GM19467 (cell line): ENCODE measurements around the gene POMT2.
"Not testable (repeated sequence)": the region's sequence is repeated elsewhere in the genome, so short reads cannot be mapped to it uniquely, and the experiment has no call there.

Source experiments
- ATAC-seq: cut with Tn5 transposase; IDR thresholded peaks from one replicate; pipeline ENCODE4 v1.9.1; 2021; ENCODE audit warnings: mild to moderate bottlenecking, moderate library complexity; ENCODE audit not compliant: unreplicated experiment

POMT2 gene, protein sequence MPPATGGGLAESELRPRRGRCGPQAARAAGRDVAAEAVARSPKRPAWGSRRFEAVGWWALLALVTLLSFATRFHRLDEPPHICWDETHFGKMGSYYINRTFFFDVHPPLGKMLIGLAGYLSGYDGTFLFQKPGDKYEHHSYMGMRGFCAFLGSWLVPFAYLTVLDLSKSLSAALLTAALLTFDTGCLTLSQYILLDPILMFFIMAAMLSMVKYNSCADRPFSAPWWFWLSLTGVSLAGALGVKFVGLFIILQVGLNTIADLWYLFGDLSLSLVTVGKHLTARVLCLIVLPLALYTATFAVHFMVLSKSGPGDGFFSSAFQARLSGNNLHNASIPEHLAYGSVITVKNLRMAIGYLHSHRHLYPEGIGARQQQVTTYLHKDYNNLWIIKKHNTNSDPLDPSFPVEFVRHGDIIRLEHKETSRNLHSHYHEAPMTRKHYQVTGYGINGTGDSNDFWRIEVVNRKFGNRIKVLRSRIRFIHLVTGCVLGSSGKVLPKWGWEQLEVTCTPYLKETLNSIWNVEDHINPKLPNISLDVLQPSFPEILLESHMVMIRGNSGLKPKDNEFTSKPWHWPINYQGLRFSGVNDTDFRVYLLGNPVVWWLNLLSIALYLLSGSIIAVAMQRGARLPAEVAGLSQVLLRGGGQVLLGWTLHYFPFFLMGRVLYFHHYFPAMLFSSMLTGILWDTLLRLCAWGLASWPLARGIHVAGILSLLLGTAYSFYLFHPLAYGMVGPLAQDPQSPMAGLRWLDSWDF

GRCh38 chr14:77320238-77320935 lies at the start of gene POMT2:
Gene POMT2 (minus strand): TSS chr14:77320883. CDS start chr14:77320681, 202 bp downstream.
- peak; percentile 62 for ATAC-seq

GRCh38 chr14:77369285-77369684 lies 48.6 kb upstream of the POMT2 start:
- ATAC-seq, result no peak

GRCh38 chr14:77364146-77364545 lies 43.5 kb upstream of the POMT2 start:
- ATAC-seq, result no peak

DNA sequence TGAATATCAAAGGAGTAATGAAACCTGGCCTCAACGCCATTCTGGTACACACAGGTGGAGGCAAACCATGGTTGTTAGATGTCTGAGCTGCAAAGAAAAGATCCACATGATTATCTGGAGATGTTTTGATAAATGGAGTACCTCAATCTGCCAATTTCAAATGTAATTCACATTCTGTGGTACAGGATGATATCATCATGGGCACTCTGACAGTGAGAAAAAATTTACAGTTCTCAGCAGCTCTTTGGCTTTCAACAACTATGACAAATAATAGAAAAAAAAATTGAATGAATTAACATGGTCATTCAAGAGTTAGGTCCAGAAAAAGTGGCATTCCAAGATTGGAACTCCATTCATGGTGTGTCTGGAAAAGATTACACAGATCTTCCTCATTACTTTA lies 38.9 kb upstream of the POMT2 start:
- no peak for ATAC-seq

DNA sequence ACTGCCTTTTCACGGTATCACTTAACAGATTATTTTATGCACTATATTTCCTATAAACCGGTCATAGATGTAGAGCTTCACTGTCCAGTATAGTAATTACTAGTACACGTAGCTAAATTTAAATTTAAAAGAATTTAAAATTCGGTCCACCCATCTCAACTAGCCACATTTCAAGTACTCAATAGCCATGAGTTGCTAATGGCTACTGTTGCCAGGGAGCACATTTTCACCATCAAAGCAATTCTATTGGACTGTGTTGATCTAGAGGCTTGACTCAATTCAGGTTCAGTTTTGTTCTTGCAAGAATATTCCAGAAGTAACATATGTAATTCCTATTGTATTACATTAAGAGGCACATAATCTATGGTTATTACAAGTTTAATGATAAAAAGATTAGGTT lies 36.2 kb upstream of the POMT2 start:
- no peak for ATAC-seq

DNA sequence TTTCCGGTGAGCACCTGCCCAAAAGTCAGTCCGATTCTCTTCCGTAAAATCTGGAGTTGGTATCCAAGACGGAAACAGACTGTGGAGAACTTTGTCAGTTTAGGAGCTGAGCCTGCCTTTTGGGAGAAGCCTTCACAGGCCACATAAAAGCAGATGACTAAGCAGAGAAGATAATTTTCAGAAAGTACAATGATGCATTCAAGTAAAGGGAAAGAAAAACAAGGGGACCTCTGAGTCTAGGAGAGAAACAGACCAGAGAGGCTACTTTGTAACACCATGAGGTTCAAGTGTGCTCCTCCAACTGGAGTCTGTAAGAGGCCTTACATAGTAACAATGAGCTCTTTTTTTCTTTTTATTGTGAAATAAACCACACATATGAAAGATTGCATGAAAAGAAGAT lies 35.1 kb upstream of the POMT2 start:
- no peak for ATAC-seq

DNA sequence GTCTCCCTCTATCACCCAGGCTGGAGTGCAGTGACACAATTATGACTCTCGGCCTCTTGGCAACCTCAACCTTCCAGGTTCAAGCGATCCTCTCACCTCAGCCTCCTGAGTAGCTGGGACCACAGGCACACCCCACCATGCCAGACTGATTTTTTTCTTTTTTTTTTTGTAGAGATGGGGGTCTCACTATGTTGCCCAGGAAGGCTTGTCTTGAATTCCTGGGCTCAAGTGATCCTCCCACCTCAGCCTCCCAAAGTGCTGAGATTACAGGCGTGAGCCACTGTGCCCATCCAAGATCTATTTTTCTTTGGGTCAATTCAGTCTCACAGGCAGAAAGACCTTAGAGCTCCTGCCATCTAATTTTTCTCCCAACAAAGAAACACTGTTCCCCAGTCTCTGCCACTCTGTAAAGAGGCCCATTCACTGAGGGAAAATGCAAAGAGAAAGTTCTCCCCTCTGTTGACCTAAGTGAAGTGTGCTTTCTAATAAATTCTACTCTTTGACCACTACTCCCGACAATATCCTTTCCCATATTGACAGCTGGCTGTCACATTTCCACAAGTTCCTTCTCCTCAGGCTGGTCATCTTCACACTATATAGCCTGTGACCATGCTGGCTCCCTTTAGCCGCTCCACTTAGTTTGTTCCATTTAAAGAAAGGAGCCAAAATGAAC lies 32.9 kb upstream of the POMT2 start:
- ATAC-seq, result no peak

- no peak for ATAC-seq
Measured at GRCh38 chr14:77347751-77348150, 27.1 kb upstream of the POMT2 start.

- ATAC-seq, result no peak
Measured at GRCh38 chr14:77346495-77346894, 25.8 kb upstream of the POMT2 start.

DNA sequence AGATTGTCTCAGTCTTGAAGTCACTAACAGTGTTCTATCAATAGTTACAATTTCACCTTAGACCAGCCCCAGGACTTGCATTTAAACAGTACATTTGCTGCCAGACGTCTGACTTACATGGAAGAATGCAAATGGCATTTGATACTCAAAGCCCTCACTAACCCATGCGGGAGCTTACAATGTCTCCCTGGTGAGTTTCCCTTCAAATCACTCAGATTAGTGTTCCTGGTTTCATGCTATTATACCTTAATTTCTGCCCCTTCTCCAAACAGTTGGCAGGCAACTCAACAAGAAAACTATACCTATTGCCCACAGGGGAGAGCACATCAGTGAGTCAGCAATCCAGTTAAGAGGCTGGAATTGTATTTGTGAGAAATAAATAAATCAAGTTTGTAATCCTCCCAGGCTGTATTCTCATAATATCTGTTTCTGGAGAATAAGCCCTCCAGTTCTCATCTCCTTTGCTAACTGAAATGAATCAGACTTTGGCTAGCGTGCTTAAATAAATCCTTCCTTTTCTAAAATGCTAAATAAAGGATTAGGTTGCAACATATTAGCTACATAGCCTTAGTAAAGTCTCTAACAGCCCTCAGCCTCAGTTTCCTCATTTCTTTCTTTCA lies 23.8 kb upstream of the POMT2 start:
- no peak for ATAC-seq

DNA sequence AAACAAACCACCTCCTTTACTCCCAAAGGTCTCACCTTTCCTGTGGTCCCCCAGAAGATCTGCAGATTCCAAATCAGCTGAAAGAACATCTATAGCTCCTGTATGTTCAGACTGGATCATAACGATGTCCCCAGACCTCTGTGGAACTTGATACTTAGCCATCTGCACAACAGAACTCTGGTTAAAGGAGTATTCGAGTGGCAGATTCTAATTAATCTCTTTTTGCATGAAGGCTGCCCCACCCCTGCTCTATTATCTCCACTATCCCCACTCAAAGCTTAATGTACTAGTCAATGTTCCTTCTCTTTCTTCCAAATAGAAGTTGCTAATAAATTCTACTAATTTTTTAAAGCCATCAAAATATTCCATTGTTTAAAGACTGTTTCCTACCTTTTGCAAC lies 23.0 kb upstream of the POMT2 start:
- no peak for ATAC-seq

DNA sequence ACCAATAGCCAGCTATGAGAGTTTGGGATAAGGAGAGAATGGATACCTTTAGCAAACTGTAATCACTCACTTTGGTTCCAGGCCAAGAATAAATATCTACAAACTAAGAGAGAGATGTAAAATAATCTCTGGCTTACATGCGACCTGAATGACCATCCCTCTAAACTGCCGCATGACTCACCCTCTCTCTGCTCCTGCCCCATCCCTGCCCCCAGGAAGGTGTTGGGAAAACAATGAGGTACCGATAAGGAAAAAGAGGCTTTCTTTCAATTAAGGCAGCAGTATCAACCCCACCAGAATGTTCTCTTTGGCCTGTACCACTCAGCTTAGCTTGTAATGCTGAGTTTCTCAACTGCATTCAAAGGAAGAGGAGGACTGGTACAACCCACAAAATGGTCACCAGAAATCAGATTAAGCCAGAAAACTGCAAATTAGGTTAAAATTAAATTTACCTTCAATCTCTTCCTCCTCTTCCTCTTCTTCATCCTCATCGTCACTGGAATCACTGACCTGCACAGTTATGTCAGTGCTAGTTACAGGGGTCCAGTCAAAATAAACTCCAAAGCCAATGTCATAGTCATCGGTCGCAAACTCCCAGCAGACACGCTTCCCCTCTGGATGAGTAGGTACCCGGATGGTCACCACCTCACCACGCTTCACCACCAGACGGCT lies 22.2 kb upstream of the POMT2 start:
- ATAC-seq, result no peak

GRCh38 chr14:77340389-77340788 lies 19.7 kb upstream of the POMT2 start:
- no peak for ATAC-seq

DNA sequence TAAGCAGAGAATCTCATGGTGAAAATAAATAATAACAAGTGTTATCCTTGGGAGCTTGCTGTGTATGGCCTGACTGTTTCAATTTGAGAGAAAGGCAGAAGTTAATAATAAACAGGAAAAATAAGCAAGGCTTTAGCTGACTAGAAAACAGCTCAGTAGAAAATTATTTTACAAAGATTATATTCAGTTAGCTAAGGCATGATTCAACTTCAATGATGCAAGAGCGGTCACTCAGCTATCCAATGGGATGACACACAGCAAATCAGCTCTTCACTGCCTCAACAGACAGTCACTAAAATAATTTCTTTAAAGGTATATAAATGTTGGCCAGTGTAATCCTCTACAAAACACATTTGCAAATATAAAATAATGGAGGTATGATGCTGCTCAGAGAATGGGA lies 18.7 kb upstream of the POMT2 start:
- ATAC-seq, result no peak

DNA sequence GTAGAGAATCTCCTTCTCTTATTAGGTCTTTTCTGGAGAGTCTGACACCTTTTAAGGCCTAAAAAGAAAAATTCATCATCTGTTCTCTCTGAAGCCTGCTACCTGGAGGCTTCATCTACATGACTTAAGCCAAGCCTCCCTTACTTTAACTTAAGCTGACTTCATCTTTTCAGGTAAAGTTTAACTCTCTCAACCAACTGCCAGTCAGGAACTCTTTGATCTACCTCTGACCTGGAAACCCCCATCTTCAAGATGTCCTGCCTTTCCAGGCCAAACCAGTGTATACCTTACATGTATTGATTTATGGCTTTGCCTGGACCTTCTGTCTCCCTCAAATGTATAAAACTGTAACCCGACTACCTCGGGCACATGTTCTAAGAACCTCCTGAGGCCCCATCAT lies 17.6 kb upstream of the POMT2 start:
- no peak for ATAC-seq

- no peak for ATAC-seq
Measured at GRCh38 chr14:77337880-77338279, 17.2 kb upstream of the POMT2 start.

DNA sequence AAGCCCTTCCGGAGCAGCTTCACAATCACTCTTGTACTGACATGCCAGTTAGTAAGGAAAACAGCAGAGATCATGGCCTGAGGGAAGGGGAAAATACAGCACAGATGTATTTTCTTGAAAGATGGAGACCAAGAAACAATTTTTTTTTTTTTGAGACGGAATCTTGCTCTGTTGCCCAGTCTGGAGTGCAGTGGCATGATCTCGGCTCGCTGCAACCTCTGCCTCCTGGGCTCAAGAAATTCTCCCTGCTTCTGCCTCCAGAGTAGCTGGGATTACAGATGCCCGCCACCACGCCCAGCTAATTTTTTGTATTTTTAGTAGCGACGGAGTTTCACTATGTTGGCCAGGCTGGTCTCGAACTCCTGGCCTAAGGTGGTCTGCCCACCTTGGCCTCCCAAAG lies 16.6 kb upstream of the POMT2 start:
- not testable (repeated sequence) for ATAC-seq

DNA sequence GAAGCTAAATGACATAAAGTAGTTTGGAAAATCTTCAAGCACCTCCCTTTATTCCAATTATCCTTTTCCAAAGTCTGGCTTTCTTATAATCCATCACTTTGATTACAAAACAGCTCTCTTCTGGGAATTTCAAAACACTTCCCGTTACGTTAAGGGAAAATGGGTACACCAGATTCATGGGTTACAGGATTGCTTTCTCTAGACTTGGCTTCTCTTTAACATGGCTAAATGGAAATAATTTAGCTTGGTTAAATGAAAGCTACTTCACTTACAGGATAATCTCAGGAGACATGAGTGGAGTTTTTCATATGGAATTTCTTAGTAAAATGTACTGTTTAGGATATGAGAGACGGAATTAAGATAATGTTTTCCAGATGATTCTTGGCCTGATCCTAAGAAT lies 14.9 kb upstream of the POMT2 start:
- no peak for ATAC-seq

DNA sequence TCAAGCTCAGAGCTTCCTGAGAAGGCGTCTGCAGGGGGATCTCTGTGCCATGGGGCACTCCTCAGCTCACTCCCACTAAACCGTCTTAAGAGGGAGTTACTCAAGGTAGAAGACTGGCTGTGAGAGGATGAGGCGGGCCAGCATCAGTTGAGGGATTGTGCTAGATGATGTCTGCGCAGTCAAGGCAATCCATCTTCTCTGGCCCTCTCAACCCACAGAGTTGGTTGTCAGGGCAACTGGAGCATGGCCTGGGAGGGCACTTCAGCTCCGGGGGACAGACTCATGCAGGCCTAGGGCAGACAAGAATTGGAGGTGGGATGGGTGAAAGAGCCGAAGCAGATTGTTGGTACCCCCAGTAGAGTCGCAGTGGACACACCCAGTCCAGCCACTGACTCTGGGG lies 9.2 kb upstream of the POMT2 start:
- no peak for ATAC-seq

DNA sequence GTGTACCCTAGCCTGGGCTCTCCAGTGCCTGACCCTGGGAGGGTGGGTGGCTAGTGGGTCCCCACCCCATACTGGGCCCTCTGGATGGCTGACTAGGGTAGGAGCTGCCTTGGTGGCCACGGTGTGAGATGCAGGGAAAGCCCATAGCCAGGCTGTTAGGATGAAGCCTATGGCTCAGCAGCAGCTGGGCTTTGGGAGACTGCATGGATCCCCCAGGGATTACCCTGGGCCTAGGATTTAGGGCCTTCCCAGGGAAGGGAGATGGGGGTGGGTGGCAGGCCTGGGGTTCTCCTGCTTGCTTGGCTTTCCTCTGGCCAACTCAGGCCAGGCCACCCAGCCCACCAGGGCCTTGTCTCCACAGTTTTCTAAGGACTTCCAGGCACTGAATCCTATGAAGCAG lies 6.4 kb upstream of the POMT2 start:
- ATAC-seq, result no peak
